ENCODE measurements around the gene TNKS1BP1.

The TNKS1BP1 gene

GRCh38 chr11:57263351-57263750 lies 61.4 kb downstream of the TNKS1BP1 start:
- TF ChIP-seq, protein P1, sequence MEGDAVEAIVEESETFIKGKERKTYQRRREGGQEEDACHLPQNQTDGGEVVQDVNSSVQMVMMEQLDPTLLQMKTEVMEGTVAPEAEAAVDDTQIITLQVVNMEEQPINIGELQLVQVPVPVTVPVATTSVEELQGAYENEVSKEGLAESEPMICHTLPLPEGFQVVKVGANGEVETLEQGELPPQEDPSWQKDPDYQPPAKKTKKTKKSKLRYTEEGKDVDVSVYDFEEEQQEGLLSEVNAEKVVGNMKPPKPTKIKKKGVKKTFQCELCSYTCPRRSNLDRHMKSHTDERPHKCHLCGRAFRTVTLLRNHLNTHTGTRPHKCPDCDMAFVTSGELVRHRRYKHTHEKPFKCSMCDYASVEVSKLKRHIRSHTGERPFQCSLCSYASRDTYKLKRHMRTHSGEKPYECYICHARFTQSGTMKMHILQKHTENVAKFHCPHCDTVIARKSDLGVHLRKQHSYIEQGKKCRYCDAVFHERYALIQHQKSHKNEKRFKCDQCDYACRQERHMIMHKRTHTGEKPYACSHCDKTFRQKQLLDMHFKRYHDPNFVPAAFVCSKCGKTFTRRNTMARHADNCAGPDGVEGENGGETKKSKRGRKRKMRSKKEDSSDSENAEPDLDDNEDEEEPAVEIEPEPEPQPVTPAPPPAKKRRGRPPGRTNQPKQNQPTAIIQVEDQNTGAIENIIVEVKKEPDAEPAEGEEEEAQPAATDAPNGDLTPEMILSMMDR (conservative IDR thresholded peaks at IDR 0.05): no peak
- H3K27ac ChIP-seq: no peak overlapping the region

DNA sequence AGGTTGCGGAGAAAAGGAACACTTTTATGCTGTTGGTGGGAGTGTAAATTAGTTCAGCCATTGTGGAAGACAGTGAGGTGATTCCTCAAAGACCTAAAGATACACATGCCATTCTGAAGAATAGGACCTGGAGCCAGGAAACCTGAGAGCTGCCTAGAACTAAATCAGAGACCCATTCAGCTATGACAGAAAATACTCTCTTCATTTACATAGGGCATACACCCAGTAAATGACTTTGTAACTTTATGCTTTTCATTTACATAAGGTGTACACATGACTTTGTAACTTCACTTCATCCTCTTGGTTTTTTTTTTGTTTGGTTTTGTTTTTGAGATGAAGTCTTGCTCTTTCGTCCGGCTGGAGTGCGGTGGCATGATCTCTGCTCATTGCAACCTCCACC lies 62.6 kb downstream of the TNKS1BP1 start:
- H3K27ac ChIP-seq: no peak overlapping the region
- TF ChIP-seq, protein P1 (conservative IDR thresholded peaks at IDR 0.05): no peak

DNA sequence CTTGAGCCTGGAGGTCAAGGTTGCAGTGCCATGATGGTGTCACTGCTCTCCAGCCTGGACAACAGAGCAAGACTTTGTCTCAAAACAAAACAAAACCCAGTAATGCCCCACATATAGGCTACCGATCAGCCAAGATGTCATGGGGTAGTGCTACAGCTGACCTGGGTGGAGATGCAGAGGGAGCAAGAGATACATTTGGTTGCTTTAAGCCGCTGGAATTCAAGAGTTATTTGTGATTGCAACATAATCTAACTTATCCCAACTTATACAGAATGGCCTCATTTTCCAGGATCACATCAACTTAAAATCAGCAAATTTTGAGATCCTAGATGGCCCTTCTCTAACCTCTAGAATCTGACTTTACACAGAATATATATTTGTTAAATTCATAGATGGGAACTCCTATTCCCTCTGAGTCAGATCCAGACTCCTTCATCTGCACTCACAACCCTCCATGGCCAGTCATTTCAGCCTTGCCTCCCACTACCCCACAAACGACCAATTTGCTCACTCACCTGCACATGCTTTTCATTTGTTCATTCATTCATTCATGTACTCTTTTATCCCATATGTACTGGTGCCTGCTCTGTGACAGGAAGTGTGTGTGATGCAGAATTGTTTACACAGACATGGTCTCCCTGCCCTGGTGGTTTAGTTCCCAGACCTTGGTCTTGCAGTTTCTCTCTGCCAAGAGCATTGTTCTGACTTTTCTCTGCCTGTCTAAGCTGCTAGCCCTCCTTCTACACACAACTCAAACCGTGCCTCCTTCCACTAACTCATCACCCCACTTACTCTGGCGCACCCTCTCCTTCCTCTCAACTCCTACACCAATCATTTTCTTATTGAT lies 63.6 kb downstream of the TNKS1BP1 start:
- TF ChIP-seq, protein P1 (conservative IDR thresholded peaks at IDR 0.05): no peak
- H3K27ac ChIP-seq: no peak overlapping the region

GRCh38 chr11:57256119-57256518 lies 68.6 kb downstream of the TNKS1BP1 start:
- no peak overlapping the region for H3K27ac ChIP-seq
- TF ChIP-seq, protein P1 (conservative IDR thresholded peaks at IDR 0.05): no peak

DNA sequence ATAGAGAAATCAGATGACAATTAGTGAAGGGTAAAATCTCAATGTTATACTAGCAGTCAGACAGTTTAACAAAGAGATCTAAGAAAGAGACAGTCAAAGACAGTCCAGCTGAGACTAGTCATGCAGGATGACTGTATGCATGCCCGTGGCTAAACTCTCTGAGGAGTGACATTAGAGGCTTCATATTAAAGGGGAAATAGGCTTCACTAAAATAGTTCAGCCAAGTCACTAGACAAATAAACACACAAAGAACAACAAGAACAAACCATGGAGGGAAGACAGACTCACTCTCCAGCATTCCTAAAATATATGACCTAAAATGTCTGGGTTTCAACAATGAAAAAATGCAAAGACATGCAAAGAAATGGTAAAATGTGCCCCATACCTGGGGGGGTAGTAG lies 69.1 kb downstream of the TNKS1BP1 start:
- no peak overlapping the region for H3K27ac ChIP-seq
- TF ChIP-seq, protein P1 (conservative IDR thresholded peaks at IDR 0.05): no peak

GRCh38 chr11:57254631-57255030 lies 70.1 kb downstream of the TNKS1BP1 start:
- TF ChIP-seq, protein P1 (conservative IDR thresholded peaks at IDR 0.05): no peak
- H3K27ac ChIP-seq: no peak overlapping the region

DNA sequence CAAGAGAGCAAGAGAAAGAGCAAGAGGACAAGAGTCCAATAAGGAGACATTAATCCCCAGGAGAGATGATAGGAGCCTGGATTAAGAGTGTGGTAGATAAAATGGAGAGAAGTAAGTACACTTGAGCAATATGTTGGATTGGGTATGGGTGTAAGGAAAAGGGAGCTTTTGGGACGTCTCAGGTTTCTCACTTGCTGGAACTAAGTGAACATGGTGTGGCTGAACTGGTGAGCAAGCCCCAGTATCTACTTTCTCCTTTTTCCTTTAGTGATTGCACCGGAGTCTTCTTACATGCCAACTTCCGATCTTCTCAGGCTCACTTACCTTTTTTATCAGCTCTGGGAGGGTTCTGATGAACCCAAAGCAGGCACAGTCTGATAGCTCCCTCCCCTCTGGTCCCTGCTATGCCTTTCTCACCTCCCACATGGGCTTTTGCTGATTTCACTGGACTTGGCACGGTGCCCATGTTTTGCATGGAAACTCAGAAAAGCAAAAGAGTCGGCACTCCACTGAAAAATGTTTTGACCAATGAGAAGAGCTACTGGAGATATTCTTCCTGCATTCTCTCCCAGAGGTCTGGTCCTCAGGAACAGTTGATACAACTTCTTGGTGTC lies 73.2 kb downstream of the TNKS1BP1 start:
- TF ChIP-seq, protein P1 (conservative IDR thresholded peaks at IDR 0.05): no peak
- no peak overlapping the region for H3K27ac ChIP-seq

Measured in VCaP (cell line).